Liver (tissue), 9 donors: ENCODE results near the gene OSMR. TPM values are rescaled to one million over a fixed set of nuclear protein-coding genes. Genes with fewer than 3 reads are reported as not detected.

Experiments
- DNase-seq: peaks from one replicate; pipeline ENCODE4 v3.0.0-alpha.2; 2017; ENCODE audit warnings: low spot score
- H3K27ac ChIP-seq, 2 donors: one replicate each; pipeline ENCODE4 v1.7.0; 2013; ENCODE audit warnings: inconsistent platforms in 2 of 2, low read length in 2 of 2, control low read depth in 1 of 2, low read depth in 1 of 2, mild to moderate bottlenecking in 1 of 2
- H3K27me3 ChIP-seq, 4 donors: one replicate each; pipeline versions ENCODE4 v1.6.1 to v1.7.0; 2013; ENCODE audit warnings: low read length in 3 of 4, inconsistent platforms in 1 of 4, mild to moderate bottlenecking in 1 of 4, moderate library complexity in 1 of 4; ENCODE audit not compliant: control insufficient read depth in 4 of 4, insufficient read depth in 4 of 4
- H3K36me3 ChIP-seq, 4 donors: one replicate each; pipeline versions ENCODE4 v1.6.1 to v1.7.0; 2013; ENCODE audit warnings: low read length in 3 of 4, mild to moderate bottlenecking in 3 of 4, low read depth in 1 of 4, moderate library complexity in 1 of 4; ENCODE audit not compliant: control insufficient read depth in 4 of 4, insufficient read depth in 3 of 4
- H3K4me1 ChIP-seq, 4 donors: one replicate each; pipeline versions ENCODE4 v1.6.1 to v1.7.0; 2013; ENCODE audit warnings: low read length in 3 of 4, mild to moderate bottlenecking in 3 of 4, moderate library complexity in 1 of 4; ENCODE audit not compliant: control insufficient read depth in 4 of 4, insufficient read depth in 4 of 4
- H3K4me3 ChIP-seq, 3 donors: one replicate each; pipeline versions ENCODE4 v1.6.1 to v1.7.0; 2013; ENCODE audit warnings: low read length in 3 of 3, control low read depth in 1 of 3, low read depth in 1 of 3, mild to moderate bottlenecking in 1 of 3
- H3K9ac ChIP-seq, 2 donors: one replicate each; pipeline ENCODE4 v1.7.0; 2013; ENCODE audit warnings: low read length in 2 of 2, mild to moderate bottlenecking in 2 of 2, moderate library complexity in 2 of 2, control low read depth in 1 of 2, low read depth in 1 of 2
- H3K9me3 ChIP-seq, 4 donors: one replicate each; pipeline versions ENCODE4 v1.6.1 to v1.7.0; 2013; ENCODE audit warnings: low read length in 3 of 4; ENCODE audit not compliant: control insufficient read depth in 4 of 4
- CTCF ChIP-seq: fragments of 150-350 bp; IDR thresholded peaks from 2 replicates; pipeline ENCODE4 v1.5.1; 2017; ENCODE audit warnings: improper control_type of control experiment, low read depth, low read length; ENCODE audit not compliant: missing input control
- FOXA1 ChIP-seq: IDR thresholded peaks from 2 replicates; pipeline ENCODE4 v1.6.1; 2016; ENCODE audit warnings: antibody characterized with exemption
- FOXA2 ChIP-seq: IDR thresholded peaks from 2 replicates; pipeline ENCODE4 v1.6.1; 2016; ENCODE audit warnings: antibody characterized with exemption
- NR2F2 ChIP-seq: IDR thresholded peaks from 2 replicates; pipeline ENCODE4 v1.6.1; 2016; ENCODE audit warnings: antibody characterized with exemption
- RAD21 ChIP-seq, 2 donors: IDR thresholded peaks; 2 replicates each; pipeline ENCODE4 v1.6.1; 2016; ENCODE audit warnings: antibody characterized with exemption in 2 of 2, mild to moderate bottlenecking in 2 of 2
- REST ChIP-seq: IDR thresholded peaks from 2 replicates; pipeline ENCODE4 v1.6.1; 2016; ENCODE audit warnings: antibody characterized with exemption, mild to moderate bottlenecking
- RXRA ChIP-seq, 2 donors: IDR thresholded peaks; 2 replicates each; pipeline ENCODE4 v1.6.1; 2017 to 2018; ENCODE audit warnings: antibody characterized with exemption in 2 of 2, mild to moderate bottlenecking in 1 of 2
- SP1 ChIP-seq: IDR thresholded peaks from 2 replicates; pipeline ENCODE4 v1.6.1; 2018; ENCODE audit warnings: antibody characterized with exemption, mild to moderate bottlenecking
- TAF1 ChIP-seq: conservative IDR thresholded peaks from 2 replicates; pipeline ENCODE4 v1.6.1; 2016; ENCODE audit warnings: antibody characterized with exemption, mild to moderate bottlenecking
- YY1 ChIP-seq: IDR thresholded peaks from 2 replicates; pipeline ENCODE4 v1.6.1; 2016; ENCODE audit warnings: antibody characterized with exemption, mild to moderate bottlenecking
- WGBS: extraction: QIAGEN DNeasy Blood & Tissue Kit; methylation state at CpG from one replicate; pipeline ENCODE4 v1.1.7; 2013; 5-methylcytosine and 5-hydroxymethylcytosine counted together
- polyA plus RNA-seq, 2 donors: library from polyadenylated mRNA; stranded (reverse) in 1 of 2; unstranded in 1 of 2; fragments of 200-250 nt in 1 of 2; fragments of >200 nt in 1 of 2; fragmentation: Nextera tagmentation in 1 of 2; extraction: Ambion mirVana in 1 of 2; gene quantifications; one replicate each; pipeline versions ENCODE4 v1.2.1 to v1.2.3, GENCODE V29; 2013 to 2015
- total RNA-seq, 2 donors: library from RNA; depleted of rRNA; stranded (reverse); fragments of >200 nt; gene quantifications; one replicate each; pipeline ENCODE4 v1.2.3, GENCODE V29; 2014
- donor health status: healthy.
- donor health status: healthy.
- donor health status: healthy.
- donor health status: healthy.
- donor health status: healthy.

OSMR gene
- total and polyA plus RNA-seq, 4 donors, result 4.3 to 34.5 (median 11.7) TPM

GRCh38 chr5:38831117-38831516, 14.7 kb upstream of the OSMR start:
- Histone ChIP-seq H3K9me3 (no peaks in the 10 kb centered on the region), H3K36me3 (no peaks in the 10 kb centered on the region), H3K4me3 (no peak overlapping the region), H3K27me3 (no peaks in the 10 kb centered on the region), H3K4me1 (peaks cover 0 to 5% (median 0%) of the 10 kb centered on the region in 4 donors), H3K9ac (no peak overlapping the region), H3K27ac (no peak overlapping the region)
- WGBS, result 83% methylated on average over 5 of the region's 5 CpGs
- no peak for DNase-seq
- TF ChIP-seq NR2F2, result no peak
- no peak for TF ChIP-seq RXRA (IDR thresholded peaks at IDR 0.05)
- TF ChIP-seq TAF1, result no peak
- no peak for TF ChIP-seq REST
- TF ChIP-seq YY1, result no peak
- TF ChIP-seq SP1, result no peak
- TF ChIP-seq CTCF, result no peak
- no peak for TF ChIP-seq FOXA2
- no peak for TF ChIP-seq FOXA1

- peaks cover 0 to 5% (median 0%) of the 10 kb centered on the region in 4 donors for H3K4me1 ChIP-seq
- H3K27ac ChIP-seq, result no peak overlapping the region
- WGBS, result 51% methylated on average over 3 of the region's 3 CpGs
- no peaks in the 10 kb centered on the region for H3K36me3 ChIP-seq
- H3K9ac ChIP-seq, result no peak overlapping the region
- no peaks in the 10 kb centered on the region for H3K9me3 ChIP-seq
- no peaks in the 10 kb centered on the region for H3K27me3 ChIP-seq
- DNase-seq, result no peak
- TF ChIP-seq RAD21 (IDR thresholded peaks at IDR 0.05), result peak; percentile 44 to 59
- no peak for TF ChIP-seq REST
- peak; percentile 53 for TF ChIP-seq CTCF
- H3K4me3 ChIP-seq, result no peak overlapping the region
These were observed 13.9 kb upstream of the OSMR start for GRCh38 chr5:38831909-38832308.
